Measurements from ENCODE around the gene CLNS1A. TPM values are rescaled to one million over a fixed set of nuclear protein-coding genes. Genes with fewer than 3 reads are reported as not detected.
"Not testable (repeated sequence)": the region's sequence is repeated elsewhere in the genome, so short reads cannot be mapped to it uniquely, and the experiment has no call there.

Gene CLNS1A
- total RNA-seq, 4 donors from 2014 or later = 56.7 to 92.3 (median 68.9) TPM

- Histone ChIP-seq H3K36me3 (no peaks in the 10 kb centered on the region), H3K27ac (peak within 1 kb of the TSS; percentile 49 to 90 (median 82)), H3K27me3 (no peaks in the 10 kb centered on the region), H3K4me3 (peak within 1 kb of the TSS; percentile 49 to 76 (median 66)), H3K9me3 (no peaks in the 10 kb centered on the region), H3K4me1 (peaks cover 0 to 17% (median 7%) of the 10 kb centered on the region in 4 donors)
- peak in 1 of 2 donors; percentile 34 for TF ChIP-seq EP300 (IDR thresholded peaks at IDR 0.05)
- TF ChIP-seq CTCF (IDR thresholded peaks at IDR 0.05) = peak in 1 of 5 experiments; percentile 6
- peak; percentile 29 to 30 for TF ChIP-seq POLR2A (IDR thresholded peaks at IDR 0.05)
- peak; percentile 51 to 64 for DNase-seq (ENCODE audit: low spot score in 2 of 2)
- 1% methylated on average over 30 to 33 of the region's 75 CpGs for WGBS, 2 donors
Measured at GRCh38 chr11:77589521-77590193, 47.9 kb downstream of the CLNS1A start, which contains the start of gene AQP11. TSS of gene AQP11 (plus strand) at chr11:77589953. CDS start at chr11:77589993, 40 bp downstream.

GRCh38 chr11:77589181-77589520 lies 48.4 kb downstream of the CLNS1A start:
- H3K4me1 ChIP-seq = peaks cover 0 to 17% (median 7%) of the 10 kb centered on the region in 4 donors
- WGBS, 2 donors = 2 to 3% methylated on average over 19 of the region's 19 CpGs
- H3K36me3 ChIP-seq = no peaks in the 10 kb centered on the region
- no peak for TF ChIP-seq CTCF (IDR thresholded peaks at IDR 0.05)
- TF ChIP-seq POLR2A (IDR thresholded peaks at IDR 0.05) = no peak
- no peak for TF ChIP-seq EP300 (IDR thresholded peaks at IDR 0.05)
- H3K4me3 ChIP-seq = peak overlapping the region; percentile 49 to 76 (median 66)
- H3K27me3 ChIP-seq = no peaks in the 10 kb centered on the region
- DNase-seq (ENCODE audit: low spot score in 2 of 2) = no peak
- H3K9me3 ChIP-seq = no peaks in the 10 kb centered on the region
- peak overlapping the region; percentile 49 to 90 (median 82) for H3K27ac ChIP-seq

GRCh38 chr11:77580712-77581337 lies 56.8 kb downstream of the CLNS1A start:
- Histone ChIP-seq H3K4me1 (no peaks in the 10 kb centered on the region), H3K27ac (no peak overlapping the region), H3K9me3 (peaks cover 0 to 12% (median 0%) of the 10 kb centered on the region in 4 donors), H3K4me3 (no peak overlapping the region), H3K27me3 (no peaks in the 10 kb centered on the region), H3K36me3 (peaks cover 0 to 8% (median 0%) of the 10 kb centered on the region in 3 donors)
- TF ChIP-seq CTCF (IDR thresholded peaks at IDR 0.05) = no peak
- TF ChIP-seq EP300 (IDR thresholded peaks at IDR 0.05) = no peak
- no peak for TF ChIP-seq POLR2A (IDR thresholded peaks at IDR 0.05)
- 86 to 87% methylated on average over 5 of the region's 5 CpGs for WGBS, 2 donors
- DNase-seq (ENCODE audit: low spot score in 2 of 2) = no peak

GRCh38 chr11:77575428-77575827 lies 62.2 kb downstream of the CLNS1A start:
- WGBS, 2 donors = 3 to 8% methylated on average over 1 of the region's 1 CpG
- DNase-seq (ENCODE audit: low spot score in 2 of 2); H3K27me3 ChIP-seq; H3K9me3 ChIP-seq; H3K4me1 ChIP-seq; H3K27ac ChIP-seq; H3K4me3 ChIP-seq; H3K36me3 ChIP-seq: not testable (repeated sequence)

GRCh38 chr11:77570896-77571295 lies 66.7 kb downstream of the CLNS1A start:
- not testable (repeated sequence) for DNase-seq (ENCODE audit: low spot score in 2 of 2); H3K9me3 ChIP-seq; H3K4me1 ChIP-seq; H3K27ac ChIP-seq; H3K36me3 ChIP-seq; H3K27me3 ChIP-seq; H3K4me3 ChIP-seq
- WGBS, 2 donors = 18 to 19% methylated on average over 1 of the region's 1 CpG

GRCh38 chr11:77569676-77570070 lies 67.9 kb downstream of the CLNS1A start:
- peaks cover 0 to 6% (median 0%) of the 10 kb centered on the region in 3 donors for H3K36me3 ChIP-seq
- no peak overlapping the region for H3K4me3 ChIP-seq
- peaks cover 0 to under 1% (median 0%) of the 10 kb centered on the region in 4 donors for H3K9me3 ChIP-seq
- no peaks in the 10 kb centered on the region for H3K27me3 ChIP-seq
- TF ChIP-seq POLR2A (IDR thresholded peaks at IDR 0.05) (no peak), CTCF (IDR thresholded peaks at IDR 0.05) (no peak), EP300 (IDR thresholded peaks at IDR 0.05) (no peak)
- H3K27ac ChIP-seq = no peak overlapping the region
- no peak for DNase-seq (ENCODE audit: low spot score in 2 of 2)
- no peaks in the 10 kb centered on the region for H3K4me1 ChIP-seq
- 82 to 91% methylated on average over 2 of the region's 2 CpGs for WGBS, 2 donors
